SK-N-SH (cell line): ENCODE results near the gene SCTR. TPM values are rescaled to one million over a fixed set of nuclear protein-coding genes. Genes with fewer than 3 reads are reported as not detected.

Experiments
- CTCF ChIA-PET: fragments of 300-600, 350-600 bp; formaldehyde crosslinking; extraction: SDS; loops from one replicate; lab custom pipeline; 2021; lab: Yijun Ruan, JAX
- POLR2A ChIA-PET: fragments of 350-600 bp; sonication (Branson Sonifier 250); formaldehyde crosslinking; extraction: SDS; loops from one replicate; lab custom pipeline; 2020; ENCODE audit warnings: antibody characterized with exemption, inconsistent platforms; lab: Yijun Ruan, JAX
- DNase-seq: peaks from one replicate; pipeline ENCODE4 v3.0.0; 2012
- H2AFZ ChIP-seq: fragments of 200-600 bp; sonication (generic); 2 replicates; pipeline ENCODE4 v1.8.1; 2016; ENCODE audit warnings: antibody characterized with exemption, mild to moderate bottlenecking, low read depth
- H3F3A ChIP-seq: fragments of 200-600 bp; sonication (generic); replicated peaks from 2 replicates; pipeline ENCODE3; 2016; ENCODE audit warnings: antibody characterized with exemption, mild to moderate bottlenecking; ENCODE audit not compliant: insufficient read depth
- H3K27ac ChIP-seq, 2 experiments: fragments of 200-500 bp in 1 of 2; fragments of 200-600 bp in 1 of 2; sonication (Bioruptor generic) in 1 of 2; sonication (generic), shearing (Covaris generic) in 1 of 2; 2 replicates each; pipeline versions ENCODE4 v1.5.1 to v1.6.1; 2014 to 2016; ENCODE audit warnings: low read depth in 2 of 2, inconsistent platforms in 1 of 2, low read length in 1 of 2, mild to moderate bottlenecking in 1 of 2, mixed read lengths in 1 of 2
- H3K27me3 ChIP-seq: fragments of 200-600 bp; sonication (generic), shearing (Covaris generic); 2 replicates; pipeline ENCODE4 v1.6.1; 2016; ENCODE audit warnings: mixed run types; ENCODE audit not compliant: insufficient read depth
- H3K36me3 ChIP-seq, 2 experiments: fragments of 200-500 bp in 1 of 2; fragments of 200-600 bp in 1 of 2; sonication (Bioruptor generic) in 1 of 2; sonication (generic) in 1 of 2; replicated peaks in 1 of 2; 2 replicates each; pipeline versions ENCODE3 to v1.5.1; 2014 to 2016; ENCODE audit warnings: low read length in 1 of 2, mild to moderate bottlenecking in 1 of 2; ENCODE audit not compliant: insufficient read depth in 2 of 2, control insufficient read depth in 1 of 2
- H3K4me1 ChIP-seq, 2 experiments: fragments of 200-500 bp in 1 of 2; fragments of 200-600 bp in 1 of 2; sonication (Bioruptor generic) in 1 of 2; sonication (generic), shearing (Covaris generic) in 1 of 2; 2 replicates each; pipeline versions ENCODE4 v1.5.1 to v1.6.1; 2014 to 2016; ENCODE audit warnings: low read depth in 1 of 2, low read length in 1 of 2, mixed run types in 1 of 2; ENCODE audit not compliant: insufficient read depth in 2 of 2, control insufficient read depth in 1 of 2
- H3K4me2 ChIP-seq: fragments of 200-600 bp; sonication (generic), shearing (Covaris generic); 2 replicates; pipeline ENCODE4 v1.6.1; 2017; ENCODE audit warnings: mixed run types
- H3K4me3 ChIP-seq, 2 experiments: fragments of 200-500 bp in 1 of 2; fragments of 200-600 bp in 1 of 2; sonication (Bioruptor generic) in 1 of 2; sonication (generic), shearing (Covaris generic) in 1 of 2; 2 replicates each; pipeline versions ENCODE4 v1.5.1 to v1.8.1; 2014 to 2016; ENCODE audit warnings: low read depth in 2 of 2, inconsistent platforms in 1 of 2, low read length in 1 of 2, mild to moderate bottlenecking in 1 of 2, mixed read lengths in 1 of 2, moderate library complexity in 1 of 2
- H3K79me2 ChIP-seq: fragments of 200-600 bp; sonication (generic); 2 replicates; pipeline ENCODE4 v1.8.1; 2017; ENCODE audit warnings: mild to moderate bottlenecking; ENCODE audit not compliant: insufficient read depth
- H3K9ac ChIP-seq: fragments of 200-600 bp; sonication (generic); 2 replicates; pipeline ENCODE4 v1.6.1; 2017; ENCODE audit warnings: mixed run types
- H3K9me2 ChIP-seq: fragments of 200-600 bp; sonication (generic); 2 replicates; pipeline ENCODE4 v1.6.1; 2017; ENCODE audit warnings: mixed run types
- H3K9me3 ChIP-seq: fragments of 200-600 bp; sonication (generic); 2 replicates; pipeline ENCODE4 v1.6.1; 2017; ENCODE audit warnings: mixed run types, mild to moderate bottlenecking, moderate library complexity
- H4K20me1 ChIP-seq: fragments of 200-600 bp; sonication (generic); 2 replicates; pipeline ENCODE4 v1.6.1; 2017; ENCODE audit warnings: mild to moderate bottlenecking, mixed run types; ENCODE audit not compliant: insufficient read depth
- CHD2 ChIP-seq: fragments of 150-350 bp; IDR thresholded peaks from 2 replicates; pipeline ENCODE4 v1.6.1; 2018; ENCODE audit warnings: low read length; ENCODE audit not compliant: partially characterized antibody
- EZH2phosphoT487 ChIP-seq: fragments of 200-600 bp; sonication (generic); IDR thresholded peaks from 2 replicates; pipeline ENCODE4 v1.6.1; 2017; ENCODE audit warnings: low read depth, mixed run types, mild to moderate bottlenecking, antibody characterized with exemption, moderate library complexity, borderline replicate concordance
- FOSL2 ChIP-seq: IDR thresholded peaks from 2 replicates; pipeline ENCODE4 v1.4.0; 2012; ENCODE audit warnings: low read depth, mild to moderate bottlenecking, moderate library complexity, borderline replicate concordance
- JUND ChIP-seq: IDR thresholded peaks from 2 replicates; pipeline ENCODE4 v1.4.0; 2012
- NRF1 ChIP-seq: IDR thresholded peaks from 2 replicates; pipeline ENCODE4 v1.6.1; 2012; ENCODE audit warnings: low read depth, mild to moderate bottlenecking, low read length
- PBX3 ChIP-seq: IDR thresholded peaks from 2 replicates; pipeline ENCODE4; 2012
- POLR2AphosphoS5 ChIP-seq: IDR thresholded peaks from 2 replicates; pipeline ENCODE4 v1.6.1; 2012; ENCODE audit warnings: low read depth, low read length
- RAD21 ChIP-seq: IDR thresholded peaks from 2 replicates; pipeline ENCODE4 v1.6.1; 2012; ENCODE audit warnings: mild to moderate bottlenecking, low read length
- RCOR1 ChIP-seq: fragments of 150-350 bp; IDR thresholded peaks from 2 replicates; pipeline ENCODE4 v1.6.1; 2017; ENCODE audit warnings: antibody characterized with exemption, low read length
- REST ChIP-seq: IDR thresholded peaks from 2 replicates; pipeline ENCODE4 v1.6.1; 2012; ENCODE audit warnings: mild to moderate bottlenecking, low read depth, low read length, moderate library complexity
- TCF12 ChIP-seq: IDR thresholded peaks from 2 replicates; pipeline ENCODE4 v1.4.0; 2012
- TEAD4 ChIP-seq: IDR thresholded peaks from 2 replicates; pipeline ENCODE4 v1.4.0; 2012; ENCODE audit warnings: mild to moderate bottlenecking, borderline replicate concordance; ENCODE audit not compliant: insufficient read depth
- USF1 ChIP-seq: IDR thresholded peaks from 2 replicates; pipeline ENCODE4 v1.4.0; 2012; ENCODE audit warnings: low read depth, borderline replicate concordance
- WGBS: methylation state at CpG from one replicate; pipeline ENCODE4 v1.1.6; 2017; ENCODE audit warnings: low lambda C conversion rate; 5-methylcytosine and 5-hydroxymethylcytosine counted together
- polyA plus RNA-seq, 3 experiments: library from polyadenylated mRNA; depleted of rRNA; stranded (reverse); fragments of >200 nt; gene quantifications; 2 replicates each; pipeline ENCODE4 v1.2.3, GENCODE V29; 2012
- TF ChIP-seq, protein P1 (sequence below): fragments of 200-600 bp; sonication (generic); IDR thresholded peaks from 2 replicates; pipeline ENCODE4 v1.6.1; 2017; ENCODE audit warnings: antibody characterized with exemption, mild to moderate bottlenecking, moderate library complexity

SCTR gene
- polyA plus RNA-seq, 1 of the 3 experiments (the other 2 are of a cell fraction), result not detected

DNA sequence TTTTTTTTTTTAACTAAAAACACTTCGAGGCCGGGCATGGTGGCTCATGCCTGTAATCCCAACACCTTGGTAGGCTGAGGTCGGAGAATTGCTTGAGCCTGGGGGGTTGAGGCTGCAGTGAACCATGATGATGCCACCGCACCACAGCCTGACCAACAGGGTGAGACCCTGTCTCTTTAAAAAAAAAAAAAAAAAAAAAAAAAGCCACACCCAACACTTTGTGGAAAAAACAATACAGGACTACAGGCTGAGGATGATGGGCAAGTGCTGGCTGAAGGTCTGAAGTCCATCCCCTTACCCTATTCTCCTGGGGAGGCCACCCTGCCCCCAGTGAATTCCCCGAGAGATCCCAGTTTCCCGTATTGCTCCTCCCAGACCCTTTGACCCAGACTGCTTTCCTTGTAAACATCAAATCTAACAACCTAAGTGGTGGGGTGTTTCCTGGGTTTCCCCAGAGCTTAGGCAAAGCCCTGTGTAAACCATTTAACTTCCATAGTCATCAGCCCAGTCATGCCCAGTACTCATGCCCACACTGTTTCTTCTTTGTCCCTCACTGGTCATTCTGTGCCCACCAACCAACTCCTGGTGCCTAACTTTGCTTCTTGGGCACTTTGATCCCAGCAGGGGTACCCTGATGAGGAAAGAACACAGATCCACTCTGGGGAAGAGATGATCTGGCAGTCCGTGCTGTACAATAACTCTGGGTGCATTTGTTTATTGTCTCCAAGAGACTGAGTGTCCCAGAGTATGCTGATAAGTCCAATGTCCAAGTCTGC, 98.5 kb downstream of the SCTR start (continued):
- TF ChIP-seq, protein P1, sequence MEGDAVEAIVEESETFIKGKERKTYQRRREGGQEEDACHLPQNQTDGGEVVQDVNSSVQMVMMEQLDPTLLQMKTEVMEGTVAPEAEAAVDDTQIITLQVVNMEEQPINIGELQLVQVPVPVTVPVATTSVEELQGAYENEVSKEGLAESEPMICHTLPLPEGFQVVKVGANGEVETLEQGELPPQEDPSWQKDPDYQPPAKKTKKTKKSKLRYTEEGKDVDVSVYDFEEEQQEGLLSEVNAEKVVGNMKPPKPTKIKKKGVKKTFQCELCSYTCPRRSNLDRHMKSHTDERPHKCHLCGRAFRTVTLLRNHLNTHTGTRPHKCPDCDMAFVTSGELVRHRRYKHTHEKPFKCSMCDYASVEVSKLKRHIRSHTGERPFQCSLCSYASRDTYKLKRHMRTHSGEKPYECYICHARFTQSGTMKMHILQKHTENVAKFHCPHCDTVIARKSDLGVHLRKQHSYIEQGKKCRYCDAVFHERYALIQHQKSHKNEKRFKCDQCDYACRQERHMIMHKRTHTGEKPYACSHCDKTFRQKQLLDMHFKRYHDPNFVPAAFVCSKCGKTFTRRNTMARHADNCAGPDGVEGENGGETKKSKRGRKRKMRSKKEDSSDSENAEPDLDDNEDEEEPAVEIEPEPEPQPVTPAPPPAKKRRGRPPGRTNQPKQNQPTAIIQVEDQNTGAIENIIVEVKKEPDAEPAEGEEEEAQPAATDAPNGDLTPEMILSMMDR, result no peak
- TF ChIP-seq CHD2, result no peak

- H3K4me3 ChIP-seq, result no peak overlapping the region
- H3K4me2 ChIP-seq, result no peak overlapping the region
- no peaks in the 10 kb centered on the region for H4K20me1 ChIP-seq
Measured at GRCh38 chr2:119425119-119425405, 99.2 kb downstream of the SCTR start.

More at GRCh38 chr2:119425119-119425405, 99.2 kb downstream of the SCTR start:
- H3K4me1 ChIP-seq, result peaks cover 0 to 3% of the 10 kb centered on the region in 2 experiments; a peak in 2 of 4 replicates
- H2AFZ ChIP-seq, result no peak overlapping the region
- POLR2A ChIA-PET, result no interaction called here
- DNase-seq, result no peak
- TF ChIP-seq EZH2phosphoT487 (no peak), TCF12 (no peak), PBX3 (no peak), TEAD4 (no peak), JUND (no peak), RCOR1 (no peak), REST (no peak), NRF1 (no peak), FOSL2 (no peak), RAD21 (no peak), USF1 (no peak), POLR2AphosphoS5 (no peak)
- TF ChIP-seq, protein P1, result no peak
- TF ChIP-seq, all 33 proteins: peak for 0
- CTCF ChIA-PET, result interaction anchor here (1.9 to 3.8 kb wide), 2 partner anchors 15 to 51 kb away, joined by 5 to 17 read pairs; no protein-coding TSS in a partner anchor
- Histone ChIP-seq H3K9ac (no peak overlapping the region), H3F3A (no peaks in the 10 kb centered on the region), H3K27me3 (peaks cover 7% of the 10 kb centered on the region), H3K9me3 (no peaks in the 10 kb centered on the region), H3K36me3 (no peaks in the 10 kb centered on the region), H3K79me2 (no peaks in the 10 kb centered on the region), H3K9me2 (no peaks in the 10 kb centered on the region), H3K27ac (no peak overlapping the region)
- WGBS, result 67% methylated on average over 1 of the region's 1 CpG
